Stimulated activated naive CD8-positive, alpha-beta T cell treated with anti-CD3 and anti-CD28 coated beads, Interleukin-15, Interleukin-2, amounts not matched to agents 100 U/mL and 50 U/mL, for 24 hours (primary cell): Measurements from ENCODE around the gene SPAG4.

Experiments
- ATAC-seq: fragments of 150-1000 bp; cut with Tn5 transposase; one replicate; pipeline ENCODE4 v1.10.0; 2021
- DNase-seq: peaks from one replicate; pipeline ENCODE4 v3.0.0; 2021

Gene SPAG4

GRCh38 chr20:35660122-35660937, 44.7 kb downstream of the SPAG4 start:
- DNase-seq (peak; percentile 36), ATAC-seq (peak; percentile 53)

GRCh38 chr20:35661053-35661452, 45.4 kb downstream of the SPAG4 start:
- ATAC-seq (peak; percentile 42), DNase-seq (no peak)

- no peak for DNase-seq
- ATAC-seq = no peak
Observed at GRCh38 chr20:35661908-35662307, 46.3 kb downstream of the SPAG4 start.

GRCh38 chr20:35662551-35662950, 46.9 kb downstream of the SPAG4 start:
- ATAC-seq = no peak
- DNase-seq = no peak

- DNase-seq (peak; percentile 64), ATAC-seq (peak; percentile 23)
Observed at GRCh38 chr20:35663516-35664465, 48.2 kb downstream of the SPAG4 start.

- ATAC-seq (peak; percentile 80), DNase-seq (peak; percentile 93)
Observed at GRCh38 chr20:35664466-35665206, 49.0 kb downstream of the SPAG4 start, which contains the start of the genes CPNE1 and RBM12. Gene CPNE1 (minus strand): TSS chr20:35664900. CDS start chr20:35632923, 31,977 bp downstream. Gene RBM12 (minus strand): TSS chr20:35664900. CDS start chr20:35655322, 9,578 bp downstream.

GRCh38 chr20:35665949-35666288, 50.3 kb downstream of the SPAG4 start:
- DNase-seq (no peak), ATAC-seq (no peak)

- ATAC-seq = no peak
Observed at GRCh38 chr20:35669221-35669620, 53.6 kb downstream of the SPAG4 start.

GRCh38 chr20:35669681-35670080, 54.1 kb downstream of the SPAG4 start:
- DNase-seq (no peak), ATAC-seq (no peak)

More at GRCh38 chr20:35669221-35669620, 53.6 kb downstream of the SPAG4 start:
- DNase-seq = no peak
